HG02970 (cell line): ENCODE measurements around the gene RNF183.

Experiments
- ATAC-seq: cut with Tn5 transposase; IDR thresholded peaks from one replicate; pipeline ENCODE4 v1.9.1; 2021; ENCODE audit warnings: mild to moderate bottlenecking, moderate library complexity, moderate number of reproducible peaks; ENCODE audit not compliant: unreplicated experiment, low FRiP score

RNF183 gene, protein sequence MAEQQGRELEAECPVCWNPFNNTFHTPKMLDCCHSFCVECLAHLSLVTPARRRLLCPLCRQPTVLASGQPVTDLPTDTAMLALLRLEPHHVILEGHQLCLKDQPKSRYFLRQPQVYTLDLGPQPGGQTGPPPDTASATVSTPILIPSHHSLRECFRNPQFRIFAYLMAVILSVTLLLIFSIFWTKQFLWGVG

DNA sequence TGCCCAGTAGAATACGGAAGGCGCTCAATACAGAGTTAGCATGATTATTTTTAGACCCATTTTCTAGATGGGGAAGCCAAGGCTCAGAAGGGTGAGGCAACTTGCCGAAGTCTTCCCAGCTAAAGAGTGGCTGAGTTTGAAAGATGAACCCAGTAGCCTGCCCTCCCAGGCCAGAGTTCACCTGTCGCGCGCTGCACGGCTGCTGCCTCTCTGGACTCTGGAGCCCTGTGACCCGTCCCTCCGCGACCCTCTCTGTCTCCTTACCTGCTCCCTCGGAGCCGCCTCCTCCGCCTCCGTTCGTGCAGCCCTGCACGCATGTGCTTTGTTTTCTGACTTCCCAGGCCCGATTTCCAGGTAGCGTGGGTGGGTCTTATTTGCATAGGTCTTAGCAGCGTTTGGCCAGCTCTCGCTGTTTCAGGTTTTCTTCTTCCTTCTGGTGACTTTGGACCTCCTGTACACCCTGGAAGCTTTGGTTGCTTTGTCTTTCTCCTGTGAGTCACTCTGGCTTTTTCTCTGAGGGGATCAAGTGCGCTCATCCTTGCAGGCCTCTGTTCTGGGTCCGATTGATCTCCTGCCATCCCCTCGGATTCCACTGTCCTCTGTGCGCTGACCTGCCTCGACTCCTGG lies at the start of gene RNF183:
RNF183 (minus strand) TSS at position 585 of the 627 bp plus-strand sequence. CDS start 5,192 bp downstream, outside the sequence.
- no peak for ATAC-seq

DNA sequence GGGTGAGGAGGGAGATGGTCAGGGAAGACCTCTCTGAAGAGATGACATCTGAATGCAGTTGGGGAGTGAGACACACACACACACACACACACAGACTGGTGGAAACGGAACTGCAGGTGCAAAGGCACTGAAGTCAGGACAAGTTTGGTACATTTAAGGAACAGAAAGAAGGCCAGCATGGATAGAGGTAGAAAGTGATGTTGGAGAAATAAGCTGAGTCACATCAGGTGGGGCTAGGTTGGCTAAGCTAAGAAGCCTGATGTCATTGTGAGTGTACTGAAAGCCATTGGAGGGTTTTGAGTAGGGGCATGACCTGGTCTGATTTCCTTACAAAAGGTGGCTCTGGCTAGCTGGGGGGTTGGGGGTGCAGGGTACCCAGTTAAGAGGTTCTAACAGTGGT lies 49.2 kb upstream of the RNF183 start:
- no peak for ATAC-seq

DNA sequence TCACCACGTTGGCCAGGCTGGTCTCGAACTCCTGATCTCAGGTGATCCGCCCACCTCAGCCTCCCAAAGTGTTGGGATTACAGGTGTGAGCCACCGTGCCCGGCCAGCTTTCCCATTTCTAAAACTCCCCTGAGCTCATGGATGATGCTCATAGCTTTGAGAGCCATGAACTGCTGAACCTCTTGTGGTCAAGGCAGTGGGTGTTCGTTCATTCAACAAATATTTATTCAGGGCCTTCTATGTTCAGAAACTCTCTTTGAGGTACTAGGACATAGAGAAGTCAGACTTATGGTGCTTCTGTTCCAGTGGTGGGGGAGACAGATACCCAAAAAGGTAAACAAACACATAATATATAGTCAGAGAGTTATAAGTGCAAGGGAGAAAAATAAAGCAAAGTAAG lies 48.8 kb upstream of the RNF183 start:
- no peak for ATAC-seq

DNA sequence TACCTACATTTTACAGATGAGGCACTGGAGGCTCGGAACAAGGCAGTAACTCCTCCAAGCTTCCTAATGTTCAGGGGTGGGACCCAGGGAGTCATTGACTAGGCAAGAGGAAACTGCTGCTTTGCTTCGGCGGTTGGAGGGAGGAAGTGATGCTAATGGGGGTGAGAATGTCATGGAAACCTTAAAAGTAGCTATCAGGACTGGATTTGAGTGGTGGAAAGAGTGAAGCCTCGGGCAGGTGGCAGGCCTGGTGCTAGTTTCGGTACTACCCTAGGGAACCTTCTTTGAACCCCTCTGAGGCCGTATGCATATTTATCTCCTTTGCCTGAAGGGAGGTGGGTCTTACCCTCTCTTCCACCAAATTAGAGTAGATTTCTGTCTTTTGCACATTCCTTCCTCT lies 47.8 kb upstream of the RNF183 start:
- ATAC-seq, result no peak

DNA sequence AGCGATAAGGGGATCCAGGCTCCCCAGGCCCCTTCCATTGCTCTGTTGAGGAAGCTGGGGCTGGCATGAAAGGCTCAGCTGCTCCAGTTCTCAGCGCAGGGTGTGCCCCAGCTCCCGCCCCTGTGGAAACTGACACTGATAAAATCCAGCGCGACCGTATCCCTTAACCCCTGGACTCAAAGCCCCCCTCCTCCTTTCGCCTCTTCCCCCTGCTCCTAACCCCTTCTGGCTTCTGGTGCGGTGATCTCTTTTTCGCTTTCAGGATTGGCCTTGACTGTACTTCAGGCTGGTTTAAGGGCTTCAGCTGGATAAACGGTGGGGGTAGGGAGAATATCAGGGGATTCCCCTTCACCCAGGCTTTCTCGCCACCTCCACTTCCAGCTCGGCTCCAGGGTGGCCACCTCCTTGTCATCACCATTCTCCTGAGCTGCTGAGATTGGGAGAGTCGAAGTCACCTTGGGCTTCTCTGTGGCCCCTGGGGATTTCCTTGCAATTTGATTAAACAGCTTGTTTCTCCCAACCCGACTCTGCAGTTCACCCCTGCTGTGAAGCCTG lies 47.0 kb upstream of the RNF183 start:
- no peak for ATAC-seq

DNA sequence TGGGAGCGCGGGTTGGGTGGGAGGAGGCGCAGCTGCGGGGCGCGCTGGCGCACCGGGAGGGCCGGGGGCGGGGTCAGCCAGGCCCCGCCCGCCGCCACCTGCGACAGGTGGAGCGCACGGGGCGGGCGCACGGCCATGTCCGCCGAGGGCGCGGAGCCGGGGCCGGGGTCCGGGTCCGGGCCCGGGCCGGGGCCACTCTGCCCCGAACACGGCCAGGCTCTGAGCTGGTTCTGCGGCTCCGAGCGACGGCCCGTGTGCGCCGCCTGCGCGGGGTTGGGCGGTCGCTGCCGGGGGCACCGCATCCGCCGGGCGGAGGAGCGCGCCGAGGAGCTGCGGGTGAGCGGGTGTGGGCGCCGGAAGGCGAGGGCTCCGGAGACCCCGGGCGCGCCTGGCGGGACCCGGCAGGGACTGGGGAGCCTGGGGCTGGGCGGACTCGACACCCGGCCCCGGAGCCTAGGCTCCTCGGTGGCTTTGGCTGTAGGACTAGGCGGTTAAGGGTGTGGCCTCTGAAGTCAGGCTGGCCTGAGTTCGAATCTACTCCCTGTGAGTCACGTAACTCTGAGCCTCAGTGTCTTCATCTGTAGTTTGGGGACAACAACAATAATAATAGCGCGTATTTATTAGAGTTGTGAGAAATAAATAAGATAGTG lies 46.4 kb upstream of the RNF183 start, which contains the start of gene BSPRY:
BSPRY (plus strand) TSS at position 97 of the 650 bp plus-strand sequence; CDS start at position 136, 39 bp downstream.
- ATAC-seq, result no peak

DNA sequence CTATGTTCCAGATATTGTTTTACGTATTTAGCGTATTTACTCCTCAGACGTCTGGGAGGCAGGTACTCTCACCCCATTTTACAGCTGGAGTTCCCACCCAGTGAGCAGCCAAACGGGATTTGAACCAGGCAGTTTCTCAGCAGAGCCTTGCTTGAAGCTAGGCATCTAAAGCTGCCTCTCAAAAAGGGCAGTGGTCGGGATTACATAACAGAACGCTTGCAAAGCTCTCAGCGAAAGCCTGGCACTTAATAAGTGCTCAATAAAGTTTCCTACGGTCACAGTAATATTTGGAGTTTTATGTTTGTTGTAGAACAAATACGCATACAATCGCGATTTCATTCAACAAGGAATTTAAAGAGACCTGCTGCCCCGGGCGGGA lies 45.9 kb upstream of the RNF183 start:
- no peak for ATAC-seq

DNA sequence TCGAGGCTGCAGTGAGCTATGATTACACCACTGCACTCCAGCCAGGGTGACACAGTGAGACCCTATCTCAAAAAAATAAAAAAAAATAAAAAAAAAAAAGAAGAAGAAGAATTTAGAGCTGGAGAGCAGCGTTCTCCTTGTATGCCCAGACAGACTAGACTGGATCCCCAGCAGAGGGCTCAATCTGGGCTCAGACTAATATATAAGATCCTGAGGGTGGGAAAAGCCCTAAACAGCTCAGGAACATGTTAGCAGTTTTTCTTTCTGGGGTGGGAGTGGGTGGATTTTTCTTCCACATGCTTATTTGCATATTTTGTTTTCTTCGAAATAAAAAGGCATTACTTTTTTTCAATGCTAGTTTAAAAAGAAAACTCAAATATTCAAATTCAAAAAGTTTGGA lies 45.3 kb upstream of the RNF183 start:
- ATAC-seq, result no peak

DNA sequence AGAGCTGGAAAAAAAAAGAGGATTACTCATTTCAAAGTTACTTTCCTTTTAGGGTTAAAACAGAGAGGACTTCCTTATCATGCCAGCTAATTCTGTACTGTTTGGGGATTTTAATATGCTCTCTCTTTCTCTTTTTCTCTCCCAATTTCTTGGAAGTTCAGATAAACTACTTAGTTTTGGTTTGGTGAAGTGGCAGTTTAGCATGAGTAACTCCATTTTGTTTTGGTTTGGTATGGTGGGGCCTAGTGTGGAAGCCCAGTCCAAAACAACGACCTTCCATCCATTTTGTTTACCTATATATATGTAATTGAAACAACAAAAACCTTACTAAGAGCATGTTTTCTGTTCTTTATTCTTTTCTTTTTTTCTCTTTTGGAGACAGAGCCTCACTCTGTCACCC lies 42.5 kb upstream of the RNF183 start:
- ATAC-seq, result no peak

DNA sequence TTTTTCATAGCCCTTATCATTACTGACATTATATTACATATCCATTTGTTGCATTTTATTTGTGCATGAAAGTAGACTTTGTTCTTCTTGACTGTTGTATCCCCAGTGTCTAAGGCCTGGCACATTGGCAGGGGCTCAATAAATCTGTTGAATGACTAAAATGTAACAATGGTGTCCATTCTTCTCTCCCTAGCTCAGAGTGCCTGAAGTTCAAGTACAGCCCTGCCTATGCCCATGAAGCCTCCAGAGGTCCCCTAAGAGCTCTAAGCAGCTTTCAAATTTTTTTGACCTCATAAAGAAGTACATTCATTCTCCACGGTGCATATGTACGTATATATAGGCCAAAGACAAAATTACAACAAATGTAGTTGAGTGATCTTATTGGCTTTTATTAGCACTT lies 42.0 kb upstream of the RNF183 start:
- ATAC-seq, result no peak

DNA sequence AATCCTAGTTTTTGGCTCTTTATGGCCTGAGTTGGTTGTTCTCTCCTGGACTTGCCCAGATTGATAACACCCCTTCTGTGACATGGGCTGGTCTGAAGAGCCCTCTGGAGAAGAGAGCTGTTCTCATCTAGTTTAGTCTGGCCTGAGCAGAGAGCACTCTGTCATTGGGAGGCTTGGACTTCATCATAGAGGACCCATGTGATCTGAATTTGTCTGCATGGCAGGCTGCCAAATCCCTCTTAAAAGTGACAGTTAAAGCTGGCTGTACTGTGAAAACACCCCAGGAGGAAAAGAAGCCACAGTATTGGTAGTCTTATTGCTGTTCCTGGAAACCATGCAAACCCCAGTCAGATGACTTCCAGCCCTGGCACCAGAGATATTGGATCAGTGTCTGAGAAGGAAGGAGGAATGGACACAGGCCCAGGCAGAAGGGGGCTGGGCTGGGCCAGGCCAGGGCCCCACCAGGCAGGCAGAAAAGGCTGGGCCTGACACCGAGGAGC lies 40.6 kb upstream of the RNF183 start:
- ATAC-seq, result no peak

DNA sequence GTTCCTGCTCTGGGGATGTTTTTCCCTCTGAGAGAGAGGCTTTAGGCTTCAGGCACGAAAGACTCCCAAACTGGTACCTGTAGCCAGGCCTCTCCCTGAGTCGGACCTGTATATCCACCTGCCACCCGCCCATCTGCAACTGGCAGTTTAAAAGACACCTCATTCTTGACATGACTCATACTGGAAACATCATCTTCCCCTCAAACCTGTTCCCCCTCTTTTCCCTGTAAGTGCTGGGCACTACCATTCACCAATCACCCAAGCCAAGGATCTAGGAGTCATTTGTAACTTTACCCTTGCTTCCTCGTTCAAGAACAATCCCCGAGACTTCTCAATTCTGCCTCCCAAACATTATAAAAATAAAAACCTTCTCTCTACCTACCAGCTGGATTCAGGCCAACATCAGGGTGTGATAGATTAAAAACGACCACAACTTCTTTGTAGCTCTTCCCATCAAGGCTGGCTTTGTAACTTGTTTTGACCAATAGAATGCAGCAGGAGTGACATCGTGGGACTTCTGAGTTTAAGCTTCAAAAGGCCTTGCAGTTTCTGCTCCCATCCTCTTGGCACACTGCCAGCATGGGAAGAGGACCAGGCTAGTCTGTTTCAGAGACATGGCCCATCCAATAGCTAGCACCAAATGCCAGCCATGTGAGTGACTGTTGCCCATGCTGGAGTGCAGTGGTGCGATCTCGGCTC lies 38.7 kb upstream of the RNF183 start:
- ATAC-seq, result no peak

DNA sequence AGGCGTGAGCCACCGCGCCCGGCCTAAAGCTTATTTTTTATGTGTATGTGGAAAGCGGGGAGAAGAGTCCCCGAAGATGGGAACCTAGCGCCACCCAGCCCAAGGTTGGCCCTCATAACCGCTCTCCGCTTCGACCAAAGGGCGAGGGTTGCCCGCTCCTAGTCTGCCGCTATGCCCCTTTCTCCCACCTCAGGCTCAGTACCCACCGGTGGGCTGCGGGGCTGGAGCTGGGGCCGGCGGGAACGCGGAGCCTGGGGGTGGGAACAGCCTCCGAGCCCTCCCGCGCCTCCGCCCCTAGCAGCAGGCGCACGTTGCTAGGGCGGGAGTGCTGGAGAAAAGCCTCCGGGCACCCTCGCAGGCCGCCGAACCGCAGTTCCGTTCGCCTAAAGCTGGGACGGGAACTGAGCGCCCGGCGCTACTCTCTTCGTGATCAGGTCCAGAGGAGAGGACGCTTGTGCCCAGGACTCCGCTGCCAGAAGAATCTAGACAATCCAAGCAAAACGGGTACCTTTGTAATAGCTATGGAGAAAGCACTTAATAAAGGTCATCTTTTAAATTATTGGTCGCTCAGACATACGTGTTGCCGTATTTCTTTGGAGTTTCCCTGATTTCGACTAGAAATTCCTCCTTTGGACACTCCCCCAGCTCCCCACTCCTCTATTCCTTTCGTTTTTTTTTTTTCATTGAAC lies 37.0 kb upstream of the RNF183 start, which contains the start of gene WDR31:
WDR31 (minus strand) TSS at position 265 of the 689 bp plus-strand sequence. CDS start 8,253 bp downstream, outside the sequence.
- ATAC-seq, result peak; percentile 92

DNA sequence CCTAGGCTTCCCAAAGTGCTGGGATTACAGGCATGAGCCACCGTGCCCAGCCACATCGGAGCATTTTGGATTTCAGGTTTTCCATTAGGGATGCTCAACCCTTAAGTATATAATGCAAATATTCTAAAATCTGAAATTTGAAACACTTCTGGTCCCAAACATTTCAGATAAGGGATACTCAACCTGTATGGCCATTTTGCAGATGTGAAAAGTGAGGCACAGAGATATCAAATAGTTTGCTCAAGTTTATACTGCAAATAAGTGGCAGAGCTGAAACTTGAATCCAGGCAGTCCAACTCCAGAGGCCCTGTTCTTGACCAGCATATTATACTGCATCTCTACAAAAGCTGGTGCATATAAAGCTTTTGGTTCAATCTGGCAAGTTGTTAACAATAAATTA lies 34.5 kb upstream of the RNF183 start:
- ATAC-seq, result no peak

DNA sequence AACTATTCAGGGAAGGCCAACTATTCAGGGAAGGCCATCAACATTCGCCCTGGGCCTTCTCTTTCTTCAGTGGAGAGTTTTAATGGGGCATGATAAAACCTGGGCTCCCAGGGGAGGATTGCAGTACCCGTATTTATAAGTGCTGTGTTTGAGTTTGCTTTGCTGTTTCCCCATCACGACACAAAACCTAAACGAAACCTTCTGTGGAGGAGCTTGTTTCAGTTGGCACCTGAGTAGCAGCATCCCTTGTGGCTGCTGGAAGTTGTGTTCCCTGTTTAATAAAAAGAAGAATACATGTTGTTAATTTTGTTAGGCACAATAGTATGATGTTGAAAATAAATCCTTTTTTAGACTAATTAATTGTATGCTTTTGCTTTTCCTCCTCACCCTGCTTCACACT lies 28.6 kb upstream of the RNF183 start:
- no peak for ATAC-seq

DNA sequence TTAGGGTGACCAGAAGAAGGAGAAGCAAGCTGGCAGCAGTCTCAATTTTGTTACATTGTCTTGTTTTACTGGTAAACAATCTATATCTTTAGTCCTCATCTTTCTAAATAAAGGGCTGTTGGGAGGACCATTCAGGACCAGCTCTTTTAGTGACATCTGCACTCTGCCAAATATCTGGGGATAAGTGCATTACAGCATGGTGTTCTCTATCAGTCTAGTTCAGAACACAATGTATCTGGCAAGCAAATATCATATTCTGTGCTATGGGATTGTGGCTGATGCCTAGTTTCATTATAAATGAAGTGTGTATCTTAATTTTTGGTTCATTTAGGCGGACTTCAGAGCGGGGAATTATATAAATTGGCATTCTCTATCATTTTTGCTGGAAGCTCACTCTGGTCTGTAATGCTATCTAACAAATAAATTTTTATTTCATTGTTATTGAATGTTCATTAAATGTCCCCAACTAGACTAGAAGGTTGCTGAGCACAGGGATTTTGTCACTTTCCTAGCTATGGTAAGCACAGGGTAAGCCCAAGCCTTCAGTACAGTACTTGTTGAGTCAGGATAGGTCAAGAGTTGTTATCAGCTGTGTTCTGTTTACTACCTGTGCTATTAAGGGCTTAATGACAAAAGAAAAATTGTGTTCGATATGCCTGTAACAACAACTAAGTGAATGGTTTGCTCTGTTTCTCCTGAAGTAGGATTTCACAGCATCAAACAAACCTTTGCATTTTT lies 25.0 kb upstream of the RNF183 start:
- no peak for ATAC-seq

DNA sequence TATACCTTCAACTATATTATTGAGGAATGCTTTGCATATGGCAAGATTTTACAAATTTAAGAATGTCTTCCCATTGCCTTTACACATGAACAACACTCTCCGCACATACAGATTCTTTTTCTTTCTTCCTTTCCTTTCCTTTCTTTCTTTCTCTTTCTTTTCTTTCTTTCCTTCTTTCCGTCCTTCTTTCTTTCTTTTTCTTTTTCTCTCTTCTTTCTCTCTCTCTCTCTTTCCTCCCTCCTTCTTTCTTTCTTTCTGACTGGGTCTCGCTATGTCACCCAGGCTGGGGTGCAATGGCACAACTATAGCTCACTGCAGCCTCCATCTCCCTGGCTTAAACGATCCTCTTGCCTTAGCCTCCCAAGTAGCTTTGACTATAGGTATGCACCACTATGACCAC lies 23.1 kb upstream of the RNF183 start:
- ATAC-seq, result no peak

DNA sequence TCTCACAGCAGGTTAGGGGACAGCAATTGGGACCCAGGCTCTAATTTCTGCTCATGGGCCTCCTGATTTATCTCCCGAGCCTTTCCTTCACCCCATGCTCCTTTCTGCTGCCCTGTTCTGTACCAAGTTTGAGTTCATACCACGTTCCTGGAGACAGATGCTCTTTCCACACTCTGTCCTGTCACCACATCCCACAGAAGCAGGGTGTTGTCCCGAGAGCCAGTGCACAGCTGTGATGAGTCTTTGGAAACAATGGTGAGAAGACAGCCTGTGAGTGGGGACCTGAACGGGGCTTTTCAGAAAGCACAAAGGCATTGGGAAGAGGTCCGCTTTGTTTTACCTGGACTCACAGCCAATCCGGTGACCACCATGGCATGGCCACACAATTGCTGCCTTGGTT lies 19.5 kb upstream of the RNF183 start:
- ATAC-seq, result no peak

DNA sequence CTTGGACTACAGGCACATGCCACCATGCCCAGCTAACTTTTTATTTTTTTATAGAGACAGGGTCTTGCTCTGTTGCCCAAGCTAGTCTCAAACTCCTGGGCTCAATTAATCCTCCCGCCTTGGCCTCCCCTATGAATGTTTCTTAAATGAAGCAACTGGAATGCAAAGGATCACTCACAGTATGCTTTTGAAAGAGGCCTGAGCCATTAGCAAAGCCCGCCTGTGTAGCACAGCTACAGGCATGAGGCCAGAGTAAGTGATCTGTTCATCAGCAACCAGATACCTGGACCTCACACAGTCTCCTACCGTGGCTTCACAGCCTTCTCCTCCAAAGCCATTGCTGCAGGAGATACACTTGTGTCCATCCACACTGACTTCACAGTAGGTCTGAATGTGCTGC lies 16.9 kb upstream of the RNF183 start:
- ATAC-seq, result no peak
